ENCODE measurements around the gene VSTM2L.

- no peak for TF ChIP-seq POLR2AphosphoS5 (IDR thresholded peaks at IDR 0.05)
- no peak for TF ChIP-seq TAF1 (IDR thresholded peaks at IDR 0.05; ENCODE audit: low read depth)
- TF ChIP-seq CTCF (IDR thresholded peaks at IDR 0.05; ENCODE audit: poor library complexity, severe bottlenecking) = no peak
- TF ChIP-seq, protein P1, sequence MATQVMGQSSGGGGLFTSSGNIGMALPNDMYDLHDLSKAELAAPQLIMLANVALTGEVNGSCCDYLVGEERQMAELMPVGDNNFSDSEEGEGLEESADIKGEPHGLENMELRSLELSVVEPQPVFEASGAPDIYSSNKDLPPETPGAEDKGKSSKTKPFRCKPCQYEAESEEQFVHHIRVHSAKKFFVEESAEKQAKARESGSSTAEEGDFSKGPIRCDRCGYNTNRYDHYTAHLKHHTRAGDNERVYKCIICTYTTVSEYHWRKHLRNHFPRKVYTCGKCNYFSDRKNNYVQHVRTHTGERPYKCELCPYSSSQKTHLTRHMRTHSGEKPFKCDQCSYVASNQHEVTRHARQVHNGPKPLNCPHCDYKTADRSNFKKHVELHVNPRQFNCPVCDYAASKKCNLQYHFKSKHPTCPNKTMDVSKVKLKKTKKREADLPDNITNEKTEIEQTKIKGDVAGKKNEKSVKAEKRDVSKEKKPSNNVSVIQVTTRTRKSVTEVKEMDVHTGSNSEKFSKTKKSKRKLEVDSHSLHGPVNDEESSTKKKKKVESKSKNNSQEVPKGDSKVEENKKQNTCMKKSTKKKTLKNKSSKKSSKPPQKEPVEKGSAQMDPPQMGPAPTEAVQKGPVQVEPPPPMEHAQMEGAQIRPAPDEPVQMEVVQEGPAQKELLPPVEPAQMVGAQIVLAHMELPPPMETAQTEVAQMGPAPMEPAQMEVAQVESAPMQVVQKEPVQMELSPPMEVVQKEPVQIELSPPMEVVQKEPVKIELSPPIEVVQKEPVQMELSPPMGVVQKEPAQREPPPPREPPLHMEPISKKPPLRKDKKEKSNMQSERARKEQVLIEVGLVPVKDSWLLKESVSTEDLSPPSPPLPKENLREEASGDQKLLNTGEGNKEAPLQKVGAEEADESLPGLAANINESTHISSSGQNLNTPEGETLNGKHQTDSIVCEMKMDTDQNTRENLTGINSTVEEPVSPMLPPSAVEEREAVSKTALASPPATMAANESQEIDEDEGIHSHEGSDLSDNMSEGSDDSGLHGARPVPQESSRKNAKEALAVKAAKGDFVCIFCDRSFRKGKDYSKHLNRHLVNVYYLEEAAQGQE (IDR thresholded peaks at IDR 0.05; ENCODE audit: borderline replicate concordance) = no peak
- no peak for TF ChIP-seq EZH2 (IDR thresholded peaks at IDR 0.05; ENCODE audit: borderline replicate concordance, insufficient read depth, low read length, poor library complexity, severe bottlenecking)
- no peak for TF ChIP-seq EP300 (conservative IDR thresholded peaks at IDR 0.05; ENCODE audit: poor library complexity, severe bottlenecking)
- TF ChIP-seq RAD21 (conservative IDR thresholded peaks at IDR 0.05) = no peak
- TF ChIP-seq SMC3 (conservative IDR thresholded peaks at IDR 0.05; ENCODE audit: poor library complexity) = no peak
Observed at GRCh38 chr20:37936451-37936850, 33.5 kb downstream of the VSTM2L start.
